ENCODE data around the gene YIPF2.

DNA sequence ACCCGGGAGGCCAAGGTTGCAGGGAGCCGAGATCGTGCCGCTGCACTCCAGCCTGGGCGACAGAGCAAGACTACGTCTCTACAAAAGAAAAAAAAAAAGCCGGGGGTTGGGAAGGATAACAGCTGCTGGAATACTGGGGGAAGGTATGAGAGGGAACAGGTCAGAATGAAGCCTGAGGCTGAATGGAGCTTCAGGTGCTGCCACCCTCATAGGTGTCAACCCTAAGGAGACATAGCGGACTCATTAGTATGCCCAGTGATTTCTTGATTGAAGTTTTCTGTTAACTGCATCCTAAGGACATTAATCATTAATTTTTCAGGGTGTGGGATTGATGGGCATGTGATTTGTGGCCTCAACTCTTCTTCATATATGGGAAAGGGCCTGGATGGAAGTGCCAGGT is 38.4 kb upstream of the YIPF2 start:
- TF ChIP-seq POLR2A (IDR thresholded peaks at IDR 0.05), result no peak
- TF ChIP-seq, protein P1, sequence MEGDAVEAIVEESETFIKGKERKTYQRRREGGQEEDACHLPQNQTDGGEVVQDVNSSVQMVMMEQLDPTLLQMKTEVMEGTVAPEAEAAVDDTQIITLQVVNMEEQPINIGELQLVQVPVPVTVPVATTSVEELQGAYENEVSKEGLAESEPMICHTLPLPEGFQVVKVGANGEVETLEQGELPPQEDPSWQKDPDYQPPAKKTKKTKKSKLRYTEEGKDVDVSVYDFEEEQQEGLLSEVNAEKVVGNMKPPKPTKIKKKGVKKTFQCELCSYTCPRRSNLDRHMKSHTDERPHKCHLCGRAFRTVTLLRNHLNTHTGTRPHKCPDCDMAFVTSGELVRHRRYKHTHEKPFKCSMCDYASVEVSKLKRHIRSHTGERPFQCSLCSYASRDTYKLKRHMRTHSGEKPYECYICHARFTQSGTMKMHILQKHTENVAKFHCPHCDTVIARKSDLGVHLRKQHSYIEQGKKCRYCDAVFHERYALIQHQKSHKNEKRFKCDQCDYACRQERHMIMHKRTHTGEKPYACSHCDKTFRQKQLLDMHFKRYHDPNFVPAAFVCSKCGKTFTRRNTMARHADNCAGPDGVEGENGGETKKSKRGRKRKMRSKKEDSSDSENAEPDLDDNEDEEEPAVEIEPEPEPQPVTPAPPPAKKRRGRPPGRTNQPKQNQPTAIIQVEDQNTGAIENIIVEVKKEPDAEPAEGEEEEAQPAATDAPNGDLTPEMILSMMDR (IDR thresholded peaks at IDR 0.05), result no peak
